Mesendoderm (in vitro differentiated cells): Measurements from ENCODE around the gene TSC2.

Experiments
- DNase-seq: peaks from one replicate; pipeline ENCODE4 v3.0.0; 2013
- H2AK5ac ChIP-seq: 2 replicates; pipeline ENCODE4 v1.6.1; 2013; ENCODE audit warnings: low read length, inconsistent platforms
- H2BK120ac ChIP-seq: 2 replicates; pipeline ENCODE4 v1.6.1; 2013; ENCODE audit warnings: low read depth, mild to moderate bottlenecking, low read length, moderate library complexity, mixed read lengths
- H2BK15ac ChIP-seq: replicated peaks from 2 replicates; pipeline ENCODE4 v1.6.1; 2013; ENCODE audit warnings: low read depth, mild to moderate bottlenecking, moderate library complexity
- H2BK5ac ChIP-seq: 2 replicates; pipeline ENCODE4 v1.6.1; 2013; ENCODE audit warnings: low read length, inconsistent platforms
- H3K18ac ChIP-seq: 2 replicates; pipeline ENCODE4 v1.6.1; 2013; ENCODE audit warnings: mild to moderate bottlenecking, low read length, mixed read lengths
- H3K23ac ChIP-seq: one replicate; pipeline ENCODE4 v1.6.1; 2013; ENCODE audit warnings: low read length
- H3K27ac ChIP-seq: 2 replicates; pipeline ENCODE4 v1.5.1; 2013; ENCODE audit warnings: low read depth, mild to moderate bottlenecking, inconsistent platforms, low read length, moderate library complexity
- H3K27me3 ChIP-seq: 2 replicates; pipeline ENCODE4 v1.6.1; 2013; ENCODE audit warnings: low read length, control low read depth, mild to moderate bottlenecking, inconsistent platforms; ENCODE audit not compliant: insufficient read depth, poor library complexity
- H3K36me3 ChIP-seq: 2 replicates; pipeline ENCODE4 v1.6.1; 2013; ENCODE audit warnings: low read length, inconsistent platforms; ENCODE audit not compliant: control insufficient read depth, insufficient read depth
- H3K4ac ChIP-seq: one replicate; pipeline ENCODE4 v1.6.1; 2013; ENCODE audit warnings: low read depth, mild to moderate bottlenecking, low read length, moderate library complexity
- H3K4me1 ChIP-seq: 2 replicates; pipeline ENCODE4 v1.6.1; 2013; ENCODE audit warnings: low read depth, low read length, inconsistent platforms; ENCODE audit not compliant: control insufficient read depth
- H3K4me2 ChIP-seq: 2 replicates; pipeline ENCODE4 v1.6.1; 2013; ENCODE audit warnings: low read length
- H3K4me3 ChIP-seq: 2 replicates; pipeline ENCODE4 v1.5.1; 2013; ENCODE audit warnings: mild to moderate bottlenecking, low read length
- H3K56ac ChIP-seq: one replicate; pipeline ENCODE4 v1.6.1; 2013; ENCODE audit warnings: low read length
- H3K79me1 ChIP-seq: 2 replicates; pipeline ENCODE4 v1.6.1; 2013; ENCODE audit warnings: low read length, inconsistent platforms
- H3K79me2 ChIP-seq: 2 replicates; pipeline ENCODE4 v1.6.1; 2013; ENCODE audit warnings: mild to moderate bottlenecking, low read length; ENCODE audit not compliant: control insufficient read depth, insufficient read depth
- H3K9ac ChIP-seq: 2 replicates; pipeline ENCODE4 v1.6.1; 2013; ENCODE audit warnings: low read length, inconsistent platforms
- H4K5ac ChIP-seq: one replicate; pipeline ENCODE4 v1.6.1; 2013; ENCODE audit warnings: low read length
- H4K8ac ChIP-seq: one replicate; pipeline ENCODE4 v1.6.1; 2013; ENCODE audit warnings: low read depth, mild to moderate bottlenecking, control low read depth, low read length, moderate library complexity
- WGBS: extraction: QIAGEN DNeasy Blood & Tissue Kit; methylation state at CpG from one replicate; pipeline ENCODE4 v1.1.7; 2013; ENCODE audit warnings: low lambda C conversion rate, missing lambda C conversion rate; ENCODE audit not compliant: insufficient coverage; ENCODE audit errors: extremely low coverage; 5-methylcytosine and 5-hydroxymethylcytosine counted together

TSC2 gene

DNA sequence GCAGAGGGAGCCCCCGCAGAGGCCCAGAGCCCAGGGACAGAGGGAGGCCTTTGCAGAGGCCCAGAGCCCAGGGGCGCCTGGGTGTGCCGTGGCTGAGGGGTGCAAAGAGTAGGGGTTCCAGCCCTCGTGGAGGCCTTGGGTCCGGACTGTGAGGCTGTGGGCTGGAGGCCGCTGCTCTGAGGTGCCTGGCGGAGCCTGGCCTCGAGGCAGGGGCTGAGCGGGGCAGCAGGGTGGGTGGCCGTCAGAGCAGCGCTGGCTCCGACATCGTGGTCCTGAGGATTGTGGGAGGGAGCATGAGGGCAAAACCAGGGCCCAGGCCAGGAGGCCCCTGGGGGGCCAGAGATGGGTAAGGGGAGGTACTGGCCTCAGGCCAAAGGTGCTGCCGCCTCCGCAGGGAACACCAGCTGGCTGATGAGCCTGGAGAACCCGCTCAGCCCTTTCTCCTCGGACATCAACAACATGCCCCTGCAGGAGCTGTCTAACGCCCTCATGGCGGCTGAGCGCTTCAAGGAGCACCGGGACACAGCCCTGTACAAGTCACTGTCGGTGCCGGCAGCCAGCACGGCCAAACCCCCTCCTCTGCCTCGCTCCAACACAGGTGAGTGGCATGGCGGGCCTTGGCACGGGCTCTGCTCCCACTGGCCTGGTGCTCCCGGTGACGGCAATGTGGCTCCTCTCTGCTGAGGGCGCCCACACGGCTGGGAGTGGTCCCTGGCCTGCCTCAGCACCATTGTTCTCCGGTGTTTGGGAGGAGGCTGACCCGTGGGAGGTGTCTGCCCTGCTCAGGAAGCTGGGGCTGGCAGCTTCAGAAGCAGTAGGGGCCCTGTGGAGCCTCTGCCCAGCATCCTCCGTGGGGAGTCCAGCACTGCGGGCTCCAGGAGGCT lies 33.7 kb downstream of the TSC2 start:
- no peak overlapping the region for H3K27ac ChIP-seq
- H4K8ac ChIP-seq = no peak overlapping the region
- no CpG with 5 or more reads among the region's 35 CpGs for WGBS
- no peak overlapping the region for H3K23ac ChIP-seq
- no peak overlapping the region for H2BK5ac ChIP-seq
- H3K9ac ChIP-seq = no peak overlapping the region
- H2BK15ac ChIP-seq = no peak overlapping the region
- no peaks in the 10 kb centered on the region for H3K79me2 ChIP-seq
- no peak overlapping the region for H3K4ac ChIP-seq
- H3K27me3 ChIP-seq = no peaks in the 10 kb centered on the region
- H3K4me1 ChIP-seq = no peaks in the 10 kb centered on the region
- no peak overlapping the region for H3K18ac ChIP-seq
- H4K5ac ChIP-seq = no peak overlapping the region
- no peak overlapping the region for H2BK120ac ChIP-seq
- peaks cover 4% of the 10 kb centered on the region for H3K36me3 ChIP-seq
- no peaks in the 10 kb centered on the region for H3K79me1 ChIP-seq
- no peak overlapping the region for H3K56ac ChIP-seq
- no peak overlapping the region for H3K4me3 ChIP-seq
- no peak for DNase-seq
- H2AK5ac ChIP-seq = no peak overlapping the region
- H3K4me2 ChIP-seq = no peak overlapping the region

DNA sequence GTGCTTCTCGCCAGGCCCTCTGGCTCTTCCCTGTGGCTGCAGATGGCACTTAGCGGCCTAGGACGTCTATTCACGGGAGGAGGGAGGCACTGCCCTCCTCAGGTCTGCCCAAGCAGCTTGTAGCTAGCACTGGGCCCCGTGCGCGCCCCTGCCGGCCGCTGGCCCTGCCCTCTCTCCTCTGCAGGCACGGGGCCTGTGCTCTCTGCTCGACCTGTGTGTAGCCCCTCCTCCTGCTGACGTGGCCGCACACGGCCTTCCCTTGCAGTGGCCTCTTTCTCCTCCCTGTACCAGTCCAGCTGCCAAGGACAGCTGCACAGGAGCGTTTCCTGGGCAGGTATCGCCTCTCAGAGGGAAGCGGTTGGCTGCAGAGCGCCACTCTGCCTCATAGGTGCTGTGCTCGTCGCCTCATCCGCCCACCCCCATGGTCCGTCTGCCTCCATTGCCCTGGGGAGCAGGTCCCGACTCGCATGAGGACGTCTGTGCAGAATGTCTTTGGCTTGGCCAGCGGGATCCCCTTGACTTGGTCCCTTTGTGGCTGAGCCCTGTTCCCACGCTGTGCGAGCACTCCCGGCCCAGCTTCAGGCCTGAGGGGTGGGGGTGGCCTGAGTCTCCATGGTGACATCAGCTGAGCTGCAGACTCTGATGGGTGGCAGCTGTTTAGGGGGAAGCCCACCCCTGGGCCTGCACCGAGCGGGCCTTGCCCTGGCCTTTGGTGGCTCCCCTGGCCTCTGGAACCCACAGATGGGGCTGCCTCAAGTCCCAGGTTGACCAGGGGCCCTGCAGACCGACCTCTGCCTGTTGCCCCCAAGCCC lies 34.6 kb downstream of the TSC2 start:
- Histone ChIP-seq H3K56ac (no peak overlapping the region), H3K4ac (no peak overlapping the region), H3K4me3 (no peak overlapping the region), H3K9ac (no peak overlapping the region), H3K18ac (no peak overlapping the region), H3K79me2 (no peaks in the 10 kb centered on the region), H2BK5ac (no peak overlapping the region), H3K36me3 (peaks cover 4% of the 10 kb centered on the region), H2AK5ac (no peak overlapping the region), H3K4me2 (no peak overlapping the region), H2BK120ac (no peak overlapping the region), H3K79me1 (no peaks in the 10 kb centered on the region), H3K23ac (no peak overlapping the region), H3K4me1 (no peaks in the 10 kb centered on the region), H3K27ac (no peak overlapping the region), H4K8ac (no peak overlapping the region), H2BK15ac (no peak overlapping the region), H3K27me3 (no peaks in the 10 kb centered on the region), H4K5ac (no peak overlapping the region)
- no CpG with 5 or more reads among the region's 32 CpGs for WGBS
- DNase-seq = no peak

DNA sequence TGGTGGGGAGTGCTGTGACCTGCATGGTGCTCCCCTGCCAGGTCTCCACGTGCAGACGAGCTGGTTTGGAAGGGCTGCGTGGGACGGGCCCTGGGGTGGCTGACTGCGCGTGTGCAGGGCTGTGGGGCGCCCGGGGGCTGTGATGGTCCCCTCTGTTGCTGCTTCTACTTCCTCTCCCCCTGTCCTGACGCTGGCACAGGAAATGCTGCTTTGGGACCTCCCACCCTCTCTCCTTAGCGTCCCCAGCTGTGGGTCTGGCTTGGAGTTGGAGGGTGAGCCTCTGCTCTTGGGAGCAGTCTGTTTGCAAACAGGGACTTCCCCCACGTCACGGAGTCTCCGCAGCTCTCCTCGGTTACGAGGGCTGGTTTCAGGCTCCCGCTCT lies 35.2 kb downstream of the TSC2 start:
- H3K27me3 ChIP-seq = no peaks in the 10 kb centered on the region
- H3K4ac ChIP-seq = no peak overlapping the region
- H4K5ac ChIP-seq = no peak overlapping the region
- no peak overlapping the region for H3K18ac ChIP-seq
- no peak overlapping the region for H3K27ac ChIP-seq
- no peak overlapping the region for H3K9ac ChIP-seq
- no peak overlapping the region for H4K8ac ChIP-seq
- H2BK120ac ChIP-seq = no peak overlapping the region
- H2BK5ac ChIP-seq = no peak overlapping the region
- no peak overlapping the region for H3K4me3 ChIP-seq
- H3K56ac ChIP-seq = no peak overlapping the region
- no peaks in the 10 kb centered on the region for H3K79me2 ChIP-seq
- H3K36me3 ChIP-seq = peaks cover 4% of the 10 kb centered on the region
- no peak overlapping the region for H3K4me2 ChIP-seq
- no peaks in the 10 kb centered on the region for H3K4me1 ChIP-seq
- H3K23ac ChIP-seq = no peak overlapping the region
- WGBS = no CpG with 5 or more reads among the region's 16 CpGs
- no peak overlapping the region for H2AK5ac ChIP-seq
- H2BK15ac ChIP-seq = no peak overlapping the region
- no peak for DNase-seq
- no peaks in the 10 kb centered on the region for H3K79me1 ChIP-seq

GRCh38 chr16:2083409-2083808 lies 35.6 kb downstream of the TSC2 start:
- no peak for DNase-seq

DNA sequence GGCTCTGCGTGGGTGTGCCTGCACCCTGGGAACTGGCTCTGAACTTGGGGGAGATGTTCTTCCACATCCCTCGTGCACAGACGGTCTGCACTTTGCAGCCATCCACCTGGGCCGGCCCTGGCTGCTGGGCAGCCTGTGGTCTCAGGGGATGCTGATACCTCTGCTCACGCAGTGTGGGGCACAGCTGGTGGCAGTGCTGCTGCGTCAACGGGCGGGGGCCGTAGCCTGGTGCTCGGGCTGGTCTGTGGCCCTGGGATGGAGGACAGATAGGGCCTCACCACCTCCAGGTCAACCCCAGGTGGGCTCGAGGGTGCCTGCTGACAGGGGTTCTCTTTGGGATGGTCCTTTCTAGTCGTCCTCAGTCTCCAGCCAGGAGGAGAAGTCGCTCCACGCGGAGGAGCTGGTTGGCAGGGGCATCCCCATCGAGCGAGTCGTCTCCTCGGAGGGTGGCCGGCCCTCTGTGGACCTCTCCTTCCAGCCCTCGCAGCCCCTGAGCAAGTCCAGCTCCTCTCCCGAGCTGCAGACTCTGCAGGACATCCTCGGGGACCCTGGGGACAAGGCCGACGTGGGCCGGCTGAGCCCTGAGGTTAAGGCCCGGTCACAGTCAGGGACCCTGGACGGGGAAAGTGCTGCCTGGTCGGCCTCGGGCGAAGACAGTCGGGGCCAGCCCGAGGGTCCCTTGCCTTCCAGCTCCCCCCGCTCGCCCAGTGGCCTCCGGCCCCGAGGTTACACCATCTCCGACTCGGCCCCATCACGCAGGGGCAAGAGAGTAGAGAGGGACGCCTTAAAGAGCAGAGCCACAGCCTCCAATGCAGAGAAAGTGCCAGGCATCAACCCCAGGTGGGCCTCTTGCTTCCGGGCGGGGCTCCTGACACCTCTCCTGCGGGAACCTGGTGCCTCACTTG lies 36.3 kb downstream of the TSC2 start:
- H2BK120ac ChIP-seq = no peak overlapping the region
- no peak overlapping the region for H3K4me3 ChIP-seq
- WGBS = no CpG with 5 or more reads among the region's 44 CpGs
- H2BK15ac ChIP-seq = no peak overlapping the region
- no peak overlapping the region for H2BK5ac ChIP-seq
- H3K9ac ChIP-seq = no peak overlapping the region
- H2AK5ac ChIP-seq = no peak overlapping the region
- H4K8ac ChIP-seq = no peak overlapping the region
- no peaks in the 10 kb centered on the region for H3K4me1 ChIP-seq
- H3K4ac ChIP-seq = no peak overlapping the region
- H3K79me2 ChIP-seq = no peaks in the 10 kb centered on the region
- H3K27me3 ChIP-seq = no peaks in the 10 kb centered on the region
- no peak for DNase-seq
- H3K18ac ChIP-seq = no peak overlapping the region
- H3K79me1 ChIP-seq = no peaks in the 10 kb centered on the region
- H3K4me2 ChIP-seq = no peak overlapping the region
- H3K27ac ChIP-seq = no peak overlapping the region
- no peak overlapping the region for H3K23ac ChIP-seq
- no peak overlapping the region for H3K56ac ChIP-seq
- H3K36me3 ChIP-seq = peaks cover 4% of the 10 kb centered on the region
- no peak overlapping the region for H4K5ac ChIP-seq

More at GRCh38 chr16:2083409-2083808, 35.6 kb downstream of the TSC2 start:
- Histone ChIP-seq H3K4ac (no peak overlapping the region), H3K23ac (no peak overlapping the region), H4K8ac (no peak overlapping the region), H3K18ac (no peak overlapping the region), H2BK120ac (no peak overlapping the region), H2AK5ac (no peak overlapping the region), H3K27ac (no peak overlapping the region), H3K79me1 (no peaks in the 10 kb centered on the region), H2BK5ac (no peak overlapping the region), H3K9ac (no peak overlapping the region), H3K4me3 (no peak overlapping the region), H3K79me2 (no peaks in the 10 kb centered on the region), H4K5ac (no peak overlapping the region), H3K4me1 (no peaks in the 10 kb centered on the region), H3K27me3 (no peaks in the 10 kb centered on the region), H3K36me3 (peaks cover 4% of the 10 kb centered on the region), H3K56ac (no peak overlapping the region), H3K4me2 (no peak overlapping the region), H2BK15ac (no peak overlapping the region)
- WGBS = no CpG with 5 or more reads among the region's 19 CpGs
